ENCODE data around the gene ELAVL2. TPM values are rescaled to one million over a fixed set of nuclear protein-coding genes. Genes with fewer than 3 reads are reported as not detected.

The ELAVL2 gene
- total RNA-seq, 1 experiment from 2014 or later: 16.8 TPM

GRCh38 chr9:23842565-23843129 is 16.6 kb upstream of the ELAVL2 start:
- Histone ChIP-seq H3K79me1 (ENCODE audit: insufficient read depth, low read depth, low read length, poor library complexity, severe bottlenecking) (no peaks in the 10 kb centered on the region), H2AFZ (ENCODE audit: low read length) (no peak overlapping the region), H2BK12ac (ENCODE audit: insufficient read length, low read depth, low read length) (no peak overlapping the region), H3K23ac (ENCODE audit: insufficient read length, low read depth, low read length) (no peak overlapping the region), H3K9me3 (ENCODE audit: control insufficient read depth, low read depth, low read length) (no peaks in the 10 kb centered on the region), H3K27ac (ENCODE audit: insufficient read length, low read depth, low read length) (no peak overlapping the region), H3K14ac (ENCODE audit: insufficient read depth, low read length) (no peak overlapping the region), H4K5ac (ENCODE audit: insufficient read length, low read depth, low read length) (no peak overlapping the region), H2BK15ac (ENCODE audit: low read depth, low read length) (no peak overlapping the region), H3K4ac (ENCODE audit: low read depth, low read length) (no peak overlapping the region), H2AK5ac (ENCODE audit: insufficient read length, low read length) (no peak overlapping the region), H4K20me1 (ENCODE audit: control insufficient read depth, insufficient read depth, insufficient read length) (no peaks in the 10 kb centered on the region), H2BK120ac (ENCODE audit: low read depth, low read length, poor library complexity, severe bottlenecking) (no peak overlapping the region), H3T11ph (ENCODE audit: low read length) (no peak overlapping the region), H3K4me2 (ENCODE audit: insufficient read depth, insufficient read length, low read length) (no peak overlapping the region), H3K23me2 (ENCODE audit: insufficient read length, low read depth, low read length, poor library complexity, severe bottlenecking) (no peaks in the 10 kb centered on the region), H4K91ac (ENCODE audit: insufficient read length, low read depth, low read length) (no peak overlapping the region), H3K9ac (ENCODE audit: extremely low read depth, insufficient read length, low read length) (no peak overlapping the region), H3K18ac (ENCODE audit: insufficient read length, low read depth, low read length) (no peak overlapping the region), H2BK20ac (ENCODE audit: low read depth, low read length, poor library complexity, severe bottlenecking) (no peak overlapping the region), H3K27me3 (ENCODE audit: insufficient read depth, low read length) (no peaks in the 10 kb centered on the region), H2BK5ac (ENCODE audit: insufficient read length, low read length) (no peak overlapping the region), H3K79me2 (ENCODE audit: insufficient read depth, low read length) (no peaks in the 10 kb centered on the region), H4K8ac (replicated peaks; ENCODE audit: insufficient read length, low read depth, low read length) (no peak overlapping the region), H3K56ac (ENCODE audit: insufficient read length, low read depth, low read length) (no peak overlapping the region), H3K4me1 (ENCODE audit: insufficient read depth, low read length) (no peaks in the 10 kb centered on the region; the same call in 1 of the 2 replicates)
- no peaks in the 10 kb centered on the region; a peak in 1 of 7 replicates for H3K36me3 Mint-ChIP-seq (ENCODE audit: insufficient read depth in 1 of 3, low read depth in 3 of 3)
- no peaks in the 10 kb centered on the region for H3K27me3 Mint-ChIP-seq (ENCODE audit: low read depth)
- WGBS (ENCODE audit: extremely low coverage, insufficient read length, low lambda C conversion rate): no CpG with 5 or more reads among the region's 1 CpG
- DNase-seq: no peak
- peak; percentile 68 for TF ChIP-seq CTCF (conservative IDR thresholded peaks at IDR 0.05)
- H3K4me1 Mint-ChIP-seq: peaks cover 12 to 16% of the 10 kb centered on the region in 2 experiments
- H3K27ac Mint-ChIP-seq: no peak overlapping the region
- H3K4me3 Mint-ChIP-seq: no peak overlapping the region
- H3K9me3 Mint-ChIP-seq: no peaks in the 10 kb centered on the region
